A549 (cell line): ENCODE measurements around the gene UNC45A.

ENCODE experiments used
- CBX2 ChIP-seq: fragments of 200-600 bp; sonication (generic); IDR thresholded peaks from 2 replicates; pipeline ENCODE4 v1.6.1; 2016; ENCODE audit warnings: low read depth, mild to moderate bottlenecking, borderline replicate concordance
- CEBPB ChIP-seq, 2 experiments: fragments of >200 bp in 1 of 2; sonication (Bioruptor Twin) in 1 of 2; formaldehyde crosslinking in 1 of 2; IDR thresholded peaks; 2 replicates each; pipeline ENCODE4 v1.6.1; 2012 to 2016
- MAX ChIP-seq: IDR thresholded peaks from 2 replicates; pipeline ENCODE4 v1.6.1; 2012
- MYC ChIP-seq: IDR thresholded peaks from 2 replicates; pipeline ENCODE4 v1.6.1; 2012; ENCODE audit warnings: mild to moderate bottlenecking, inconsistent platforms, low read length, improper control_type of control experiment, borderline replicate concordance
- NR3C1 ChIP-seq: fragments of >200 bp; sonication (Bioruptor Twin); formaldehyde crosslinking; IDR thresholded peaks from 3 replicates; pipeline ENCODE4 v1.6.1; 2017
- POLR2A ChIP-seq: IDR thresholded peaks from 2 replicates; pipeline ENCODE4 v1.6.1; 2012; ENCODE audit warnings: mild to moderate bottlenecking, low read length
- TF ChIP-seq, protein P1 (sequence below): fragments of >200 bp; sonication (Bioruptor Twin); formaldehyde crosslinking; IDR thresholded peaks from 3 replicates; pipeline ENCODE4 v1.5.1; 2016

DNA sequence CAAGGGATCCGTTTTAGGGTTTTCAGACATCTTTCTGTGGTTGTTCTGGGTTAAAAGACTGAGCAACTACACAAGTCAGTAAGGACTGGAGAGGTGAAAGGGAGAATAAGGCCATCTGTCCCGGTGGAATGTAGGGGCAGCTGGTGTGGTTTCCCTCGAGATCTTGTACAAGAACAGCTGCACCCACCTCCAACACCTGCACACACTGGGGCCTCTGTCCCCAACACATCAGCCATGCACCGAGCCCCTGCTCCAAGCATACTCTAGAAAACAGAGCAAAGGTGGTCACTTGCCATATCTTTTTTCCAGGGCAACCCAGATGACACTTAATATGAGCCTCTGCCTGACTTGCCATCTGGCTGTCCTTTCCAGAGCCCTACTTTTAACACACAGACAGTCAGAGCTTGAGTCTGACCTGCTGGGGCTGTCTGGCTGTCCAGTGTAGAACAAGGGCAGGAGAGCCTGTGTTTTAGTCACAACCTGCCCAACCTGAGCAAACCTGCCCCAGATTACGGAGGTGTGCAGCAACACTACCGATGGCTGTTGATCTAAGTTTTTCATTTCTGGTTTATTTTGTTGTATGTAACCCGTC is 19.8 kb upstream of the UNC45A start:
- TF ChIP-seq MAX (no peak), CBX2 (no peak), NR3C1 (no peak), MYC (no peak), CEBPB (IDR thresholded peaks at IDR 0.05) (no peak), POLR2A (no peak)
- TF ChIP-seq, protein P1, sequence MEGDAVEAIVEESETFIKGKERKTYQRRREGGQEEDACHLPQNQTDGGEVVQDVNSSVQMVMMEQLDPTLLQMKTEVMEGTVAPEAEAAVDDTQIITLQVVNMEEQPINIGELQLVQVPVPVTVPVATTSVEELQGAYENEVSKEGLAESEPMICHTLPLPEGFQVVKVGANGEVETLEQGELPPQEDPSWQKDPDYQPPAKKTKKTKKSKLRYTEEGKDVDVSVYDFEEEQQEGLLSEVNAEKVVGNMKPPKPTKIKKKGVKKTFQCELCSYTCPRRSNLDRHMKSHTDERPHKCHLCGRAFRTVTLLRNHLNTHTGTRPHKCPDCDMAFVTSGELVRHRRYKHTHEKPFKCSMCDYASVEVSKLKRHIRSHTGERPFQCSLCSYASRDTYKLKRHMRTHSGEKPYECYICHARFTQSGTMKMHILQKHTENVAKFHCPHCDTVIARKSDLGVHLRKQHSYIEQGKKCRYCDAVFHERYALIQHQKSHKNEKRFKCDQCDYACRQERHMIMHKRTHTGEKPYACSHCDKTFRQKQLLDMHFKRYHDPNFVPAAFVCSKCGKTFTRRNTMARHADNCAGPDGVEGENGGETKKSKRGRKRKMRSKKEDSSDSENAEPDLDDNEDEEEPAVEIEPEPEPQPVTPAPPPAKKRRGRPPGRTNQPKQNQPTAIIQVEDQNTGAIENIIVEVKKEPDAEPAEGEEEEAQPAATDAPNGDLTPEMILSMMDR, result no peak
